Dermis microvascular lymphatic vessel endothelial cell (primary cell): Measurements from ENCODE around the gene STX8. TPM values are rescaled to one million over a fixed set of nuclear protein-coding genes. Genes with fewer than 3 reads are reported as not detected.

Experiments
- DNase-seq, 2 donors: peaks; one replicate each; pipeline versions ENCODE4 v3.0.0 to v3.0.0-alpha.2; 2010; ENCODE audit warnings: low read depth in 2 of 2
- total RNA-seq: library from RNA; depleted of rRNA; stranded (reverse); fragments of >200 nt; gene quantifications from 2 replicates; pipeline ENCODE4 v1.2.1, GENCODE V29; 2014

The STX8 gene
- total RNA-seq, 1 donor from 2014 or later = 49.3 TPM

DNA sequence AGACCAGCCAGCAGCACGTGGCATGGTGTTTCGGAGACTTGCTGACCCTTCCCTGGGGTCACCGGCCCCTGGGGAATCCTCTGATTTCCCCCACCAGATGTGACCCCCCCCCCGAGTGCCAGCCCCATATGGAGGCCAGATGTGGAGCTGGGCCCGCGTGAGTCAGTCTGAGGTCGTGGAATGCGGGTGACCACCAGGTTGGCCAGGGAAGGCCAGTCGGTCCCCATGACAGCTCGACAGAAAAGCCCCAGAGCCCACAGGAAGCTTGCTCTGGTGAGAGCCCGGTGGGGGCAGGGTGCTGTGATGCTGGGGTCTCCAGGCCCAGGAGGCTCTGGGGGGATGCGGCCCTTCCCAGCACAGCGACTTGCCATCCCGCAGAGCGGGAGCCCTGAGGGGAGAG, 345.3 kb downstream of the STX8 start:
- no peak for DNase-seq

DNA sequence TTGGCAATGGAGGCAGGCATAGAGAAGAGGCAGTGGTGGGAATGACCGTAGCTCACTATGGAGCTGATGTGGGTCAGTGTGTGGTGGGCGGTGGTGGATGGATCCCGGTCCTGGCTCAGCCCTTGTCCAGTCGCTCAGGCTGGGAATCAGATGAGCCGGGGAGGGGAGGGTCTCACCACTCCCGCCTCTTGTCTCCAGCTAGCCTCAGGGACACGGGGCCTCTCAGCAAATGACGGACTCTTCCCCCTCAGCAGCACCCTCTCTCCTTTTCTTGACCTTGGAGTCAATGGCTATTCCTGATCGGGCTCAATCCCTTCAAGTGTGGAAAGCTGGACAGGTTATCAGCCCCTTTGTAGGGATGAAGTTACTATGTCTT, 345.8 kb downstream of the STX8 start:
- no peak for DNase-seq

DNA sequence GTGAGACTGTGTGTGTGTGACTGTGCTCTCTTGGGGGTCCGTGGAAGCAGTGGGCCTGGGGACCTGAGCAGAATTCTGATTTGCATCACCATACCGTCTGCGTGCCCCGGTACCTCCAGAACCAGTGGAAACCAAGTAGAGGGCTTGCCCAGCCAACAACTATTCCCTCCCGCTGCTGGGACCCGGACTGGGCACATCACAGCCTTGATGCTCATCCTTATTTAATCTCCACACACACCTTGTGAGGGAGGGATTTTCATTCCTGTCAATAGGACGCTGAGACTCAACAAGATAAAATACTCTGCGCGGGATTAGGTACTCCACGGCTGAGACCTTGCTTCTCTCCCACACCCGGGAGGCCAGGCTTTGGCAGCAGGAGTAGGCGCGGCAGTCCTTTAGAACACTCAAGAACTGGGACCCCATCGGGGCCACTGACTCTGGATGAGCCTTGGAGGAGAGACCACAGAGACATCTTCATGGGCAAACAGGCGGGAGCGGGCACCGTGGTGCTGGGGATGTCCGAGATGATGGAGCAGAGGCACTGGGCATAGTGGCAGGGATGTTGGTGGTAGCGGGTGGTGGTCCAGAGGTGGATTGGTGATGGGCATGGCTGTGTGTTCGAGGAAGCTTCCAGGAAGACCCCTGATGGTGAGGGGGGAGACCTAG, 346.3 kb downstream of the STX8 start:
- DNase-seq = no peak

DNA sequence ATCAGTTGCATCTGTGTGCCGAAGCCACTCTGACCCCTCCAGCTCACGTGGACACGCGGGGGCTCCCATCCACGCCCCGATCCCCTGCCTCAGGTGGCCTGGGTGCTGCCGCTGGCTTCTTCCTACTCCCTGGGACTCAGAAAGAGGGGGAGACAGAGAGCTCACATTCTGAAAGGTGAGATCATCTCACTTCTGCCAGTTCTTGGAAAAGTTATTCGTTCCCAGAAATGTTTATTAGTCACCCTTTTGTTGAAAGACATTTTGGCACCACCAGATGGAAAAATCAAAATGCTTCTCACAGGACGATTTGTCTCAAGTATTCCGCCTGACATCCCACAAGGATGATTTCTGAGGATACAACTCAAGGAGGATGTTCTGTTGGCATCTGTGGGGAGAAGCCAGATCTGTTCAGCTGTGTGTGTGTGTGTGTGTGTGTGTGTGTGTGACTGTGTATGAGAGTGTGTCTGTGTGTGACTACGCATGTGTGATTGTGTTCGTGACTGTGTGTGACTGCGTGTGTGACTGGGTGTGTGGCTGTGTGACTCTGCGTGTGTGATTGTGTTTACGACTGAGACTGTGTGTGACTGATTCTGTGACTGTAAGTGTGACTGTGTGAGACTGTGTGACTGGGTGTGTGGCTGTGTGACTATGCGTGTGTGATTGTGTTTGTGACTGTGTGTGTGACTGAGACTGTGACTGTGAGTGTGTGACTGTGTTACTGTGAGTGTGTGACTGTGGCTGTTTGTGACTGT, 347.0 kb downstream of the STX8 start:
- DNase-seq = peak in 1 of 2 donors; percentile 24

DNA sequence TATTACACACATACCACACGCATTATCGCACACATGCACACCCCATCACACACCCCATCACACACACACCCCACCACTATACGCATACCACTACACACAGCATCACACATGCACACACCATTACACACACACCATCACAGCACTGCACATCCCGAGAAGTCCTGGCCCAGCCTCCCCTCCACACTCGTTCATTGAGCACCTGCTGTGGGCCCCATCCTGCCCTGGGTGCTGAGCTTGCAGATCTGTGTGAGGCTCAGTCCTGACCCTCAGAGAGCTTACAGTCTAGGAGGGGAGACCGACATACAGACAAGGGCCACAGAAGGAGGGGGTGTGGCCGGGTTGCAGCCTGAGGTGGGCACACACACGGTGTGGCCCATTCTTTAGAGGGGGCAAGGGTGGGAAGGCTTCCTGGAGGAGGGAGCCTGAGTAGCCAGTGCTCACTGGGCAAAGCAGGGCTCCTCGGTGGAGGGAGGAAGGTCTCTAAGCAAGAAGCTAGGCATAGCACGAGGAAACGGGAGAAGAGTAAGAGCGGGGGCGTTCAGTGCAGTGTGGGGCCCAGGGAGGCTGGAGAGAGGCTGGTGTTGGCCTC, 347.7 kb downstream of the STX8 start:
- no peak for DNase-seq

DNA sequence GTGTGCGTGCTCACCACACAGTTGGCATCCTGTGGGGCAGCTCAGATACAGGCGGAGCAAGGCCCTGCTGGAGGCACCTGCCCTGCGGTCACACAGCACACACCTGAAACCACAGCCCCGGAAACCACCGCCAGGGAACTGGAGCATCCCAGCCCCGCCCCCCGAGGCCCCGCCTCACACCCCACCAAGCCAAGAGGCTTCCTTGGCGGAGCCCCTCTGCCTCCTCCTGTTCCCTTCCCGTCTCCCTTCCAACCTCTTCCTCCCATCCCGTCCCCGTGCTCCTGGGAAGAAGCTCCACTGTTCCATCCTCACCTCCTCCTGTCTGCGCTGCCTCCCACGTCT, 348.9 kb downstream of the STX8 start:
- DNase-seq = no peak

DNA sequence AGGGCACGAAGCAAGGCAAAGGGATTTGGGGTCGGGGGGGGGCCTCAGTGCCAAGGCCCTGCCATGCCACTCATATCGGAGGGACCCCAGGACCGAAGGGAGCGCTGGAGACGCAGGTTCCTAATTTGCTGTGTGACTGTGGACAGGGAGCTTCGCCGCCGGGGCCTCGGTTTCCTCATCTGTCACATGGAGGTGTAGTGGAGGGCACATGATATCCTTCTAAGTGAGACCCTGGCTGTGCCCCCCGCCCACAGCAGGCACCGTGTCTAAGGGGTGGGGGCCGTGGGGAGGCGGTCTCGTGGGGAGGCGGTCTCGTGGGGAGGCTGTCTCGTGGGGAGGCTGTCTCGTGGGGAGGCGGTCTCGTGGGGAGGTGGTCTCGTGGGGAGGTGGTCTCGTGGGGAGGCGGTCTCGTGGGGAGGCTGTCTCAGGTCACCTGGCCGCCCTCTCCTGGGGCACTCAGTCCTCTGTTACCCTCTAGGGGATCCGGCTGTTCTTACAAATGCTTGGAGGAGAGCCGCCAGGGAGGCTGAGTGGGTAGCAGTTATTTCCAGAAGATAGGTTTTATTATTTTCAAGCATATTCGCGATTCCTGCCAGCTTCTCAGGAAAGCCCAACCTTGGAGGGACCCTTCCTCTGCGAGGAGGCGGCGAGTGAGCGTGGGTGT, 349.4 kb downstream of the STX8 start:
- DNase-seq = no peak

DNA sequence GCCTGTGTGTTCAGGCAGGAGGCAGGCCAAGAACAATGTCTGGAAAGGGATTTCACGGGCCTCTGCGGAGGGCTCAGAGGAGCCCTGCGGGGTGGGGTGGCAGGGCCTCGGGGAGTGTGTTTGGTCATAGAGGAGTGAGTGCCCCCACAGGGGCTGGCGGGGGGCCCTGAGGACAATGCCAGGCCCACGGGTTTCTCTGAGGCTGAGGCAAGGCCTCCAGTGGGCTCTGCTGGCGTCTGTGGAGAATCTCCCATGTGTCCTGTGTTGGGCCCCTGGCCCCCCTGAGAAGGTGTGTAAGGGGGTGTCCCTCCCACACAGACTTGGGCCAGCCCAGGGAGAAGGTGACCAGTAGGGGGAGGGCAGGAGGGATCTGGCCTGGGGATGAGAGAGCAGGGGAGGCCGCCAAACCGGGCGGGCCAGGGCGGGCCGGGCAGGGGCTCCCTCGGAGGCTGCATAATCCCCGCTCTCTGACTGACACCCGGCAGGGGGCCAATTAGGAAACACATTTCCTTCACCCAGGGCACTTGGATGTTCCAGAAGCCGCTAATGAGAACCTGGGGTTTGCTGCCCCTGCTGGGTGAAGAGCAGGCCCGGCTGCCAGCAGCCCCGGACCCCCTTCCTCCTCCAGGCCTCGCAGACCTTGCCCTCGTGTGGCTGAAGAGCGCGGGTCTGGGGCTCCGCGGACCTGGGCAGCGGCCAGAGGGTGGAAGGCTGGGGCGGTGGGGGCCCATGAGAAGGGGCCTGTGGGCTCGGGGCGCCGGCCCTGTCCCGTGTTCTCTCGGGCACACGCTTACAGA, 350.1 kb downstream of the STX8 start:
- DNase-seq = no peak

DNA sequence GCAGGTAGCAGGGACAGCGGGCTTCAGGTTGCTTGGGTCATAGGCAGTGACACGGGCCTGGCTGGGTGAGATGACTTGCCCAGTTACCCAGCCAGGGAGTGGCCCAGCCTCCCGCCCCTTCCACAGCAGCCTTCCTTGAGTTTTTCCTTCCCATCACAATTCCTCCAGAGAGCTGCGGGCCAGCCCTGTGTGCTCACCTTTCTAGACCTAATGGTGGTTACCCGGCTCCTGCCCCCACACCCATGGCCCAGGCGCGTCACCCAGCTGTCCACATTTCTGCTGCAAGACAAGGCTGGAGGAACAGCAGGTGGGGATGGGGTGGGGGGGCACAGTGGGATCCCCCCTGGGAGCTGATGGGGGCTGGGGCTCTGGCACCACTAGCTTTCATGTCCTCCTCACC, 351.1 kb downstream of the STX8 start:
- DNase-seq = no peak

DNA sequence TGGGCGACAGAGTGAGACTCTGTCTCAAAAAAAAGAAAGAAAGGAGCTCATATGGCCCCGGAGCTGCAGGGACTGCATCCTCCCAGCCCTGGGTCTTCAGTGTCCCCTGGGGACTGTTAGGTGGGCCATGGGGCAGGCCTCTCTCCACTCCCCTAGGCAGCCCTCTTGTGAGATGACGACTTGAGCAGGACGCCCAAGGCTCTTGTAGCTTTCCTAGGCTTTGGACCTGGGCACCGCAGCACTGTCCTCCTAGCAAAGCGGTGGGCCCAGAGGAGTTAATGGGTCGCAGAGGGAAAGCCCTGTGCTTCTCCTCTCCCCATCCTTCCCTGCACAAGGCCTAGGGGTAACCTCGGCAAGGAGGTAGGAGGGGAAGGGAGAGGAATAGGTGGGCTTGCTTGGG, 352.1 kb downstream of the STX8 start:
- no peak for DNase-seq

DNA sequence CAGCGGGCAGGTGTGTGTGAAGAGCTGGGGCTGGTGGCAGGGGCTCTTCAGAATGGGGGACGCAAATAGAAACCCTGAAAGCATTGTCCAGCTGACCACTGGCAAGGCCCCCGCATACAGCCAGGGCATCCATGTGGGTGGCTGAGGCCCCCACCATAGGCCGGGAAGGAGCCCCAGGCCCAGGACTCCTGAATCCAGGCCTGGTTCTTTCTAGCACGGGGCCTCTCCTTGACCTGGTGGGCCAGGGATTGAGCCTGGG, 353.8 kb downstream of the STX8 start:
- DNase-seq = no peak

DNA sequence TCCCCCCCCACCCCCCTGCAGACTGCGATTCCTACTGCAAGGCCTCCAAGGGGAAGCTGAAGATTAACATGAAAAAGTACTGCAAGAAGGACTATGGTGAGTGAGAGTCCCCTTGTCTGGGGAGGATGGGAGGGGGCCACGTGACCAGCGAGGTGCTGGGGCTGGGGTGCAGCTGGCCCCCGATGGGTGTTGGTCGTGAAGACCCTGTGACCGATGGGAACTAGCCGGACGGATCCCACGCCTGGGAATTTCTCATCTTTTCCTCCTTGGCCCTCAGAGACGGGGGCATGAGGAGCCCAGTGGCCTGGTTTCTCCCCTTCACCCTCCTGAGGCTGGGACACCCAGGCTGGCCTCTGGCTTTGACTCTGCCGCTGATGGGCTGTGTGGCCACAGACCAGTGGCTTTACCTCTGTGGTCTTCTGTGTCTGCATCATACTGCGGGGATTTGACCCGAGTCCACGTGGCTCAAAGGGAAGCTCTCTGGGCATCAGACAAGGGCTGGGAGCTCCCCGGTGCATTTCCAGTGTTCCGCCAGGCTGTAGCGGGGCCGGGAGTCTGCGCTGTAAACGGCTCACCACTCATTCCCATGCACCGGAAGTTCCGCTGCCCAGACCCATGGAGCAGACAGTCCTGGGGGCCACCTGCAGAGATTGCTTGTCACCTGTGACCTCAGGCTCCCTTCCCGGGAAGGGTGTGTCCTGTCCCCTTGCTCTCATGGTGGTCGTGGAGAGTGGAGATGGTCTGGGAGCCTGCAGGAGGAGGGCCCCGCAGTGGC, 354.3 kb downstream of the STX8 start:
- DNase-seq = no peak

DNA sequence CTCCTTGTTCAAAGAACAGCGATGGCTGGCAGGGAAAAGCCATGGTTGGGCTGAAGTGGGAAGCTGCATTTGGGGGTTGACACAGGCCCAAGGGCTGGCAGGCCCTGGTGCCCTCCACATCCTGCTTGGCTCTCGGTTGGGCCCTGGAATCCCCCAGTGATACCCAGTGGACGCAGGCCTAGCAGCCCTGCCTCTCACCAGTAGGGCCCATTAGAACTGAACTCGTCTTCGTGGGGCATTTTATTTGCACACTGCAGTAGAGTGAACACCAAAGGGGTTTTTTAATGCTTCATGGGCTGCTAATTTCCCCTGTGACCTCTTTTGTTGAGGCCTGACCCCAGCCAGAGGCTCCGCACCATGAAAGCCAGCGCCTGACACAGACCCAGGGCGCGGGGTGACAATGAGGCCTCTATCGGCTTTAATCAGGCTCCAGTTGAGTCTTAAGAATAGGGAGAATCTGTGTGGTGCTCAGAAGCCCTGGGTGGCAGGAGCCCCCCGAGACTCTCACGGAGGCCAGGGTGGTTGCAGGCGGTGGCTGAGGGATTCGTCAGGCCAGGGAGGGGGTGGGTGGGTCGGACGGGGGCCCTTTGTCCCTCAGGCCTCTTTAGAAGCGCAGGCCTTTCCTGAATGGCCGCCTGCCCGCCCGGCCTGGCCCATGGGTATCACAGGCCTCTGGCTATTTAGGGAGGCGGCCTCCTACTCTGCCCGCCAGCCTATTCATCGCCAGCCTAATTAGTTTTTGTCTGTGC, 355.0 kb downstream of the STX8 start:
- no peak for DNase-seq

DNA sequence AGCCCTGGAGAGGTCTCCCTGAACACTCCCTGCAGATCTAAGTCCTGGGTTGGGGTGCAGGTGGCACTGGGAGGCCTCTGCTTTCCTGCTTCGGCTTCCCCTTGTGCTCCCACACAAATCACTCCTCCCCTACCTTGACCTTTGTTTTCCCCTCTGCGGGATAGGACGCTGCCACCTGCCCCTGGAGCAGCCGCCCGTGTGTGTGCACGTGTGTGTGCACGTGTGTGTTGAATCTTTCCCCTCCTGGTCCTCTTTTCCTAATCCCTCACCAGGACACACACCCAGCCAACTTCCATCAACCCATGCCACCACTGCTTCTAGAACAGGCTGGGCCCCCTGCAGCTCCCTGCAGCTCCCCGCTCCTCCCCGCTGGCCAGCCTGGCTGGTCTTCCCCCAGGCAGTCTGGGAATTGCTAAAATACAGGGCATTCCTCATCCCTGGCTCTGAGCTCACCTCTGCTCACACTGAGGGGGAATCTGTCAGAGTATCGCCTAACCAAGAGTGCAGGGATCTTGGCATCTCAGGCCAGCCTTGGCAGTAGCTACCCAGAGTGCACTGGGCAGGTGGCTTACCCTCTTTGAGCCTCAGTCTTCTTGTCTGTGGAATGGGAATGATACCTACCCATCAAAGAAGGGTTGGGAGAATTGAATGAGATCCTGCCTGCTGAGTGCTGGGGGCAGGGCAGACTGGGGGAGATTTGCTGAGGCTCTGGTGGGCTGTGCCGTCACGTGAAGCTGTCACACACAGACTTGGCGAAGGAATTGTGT, 355.8 kb downstream of the STX8 start:
- no peak for DNase-seq

DNA sequence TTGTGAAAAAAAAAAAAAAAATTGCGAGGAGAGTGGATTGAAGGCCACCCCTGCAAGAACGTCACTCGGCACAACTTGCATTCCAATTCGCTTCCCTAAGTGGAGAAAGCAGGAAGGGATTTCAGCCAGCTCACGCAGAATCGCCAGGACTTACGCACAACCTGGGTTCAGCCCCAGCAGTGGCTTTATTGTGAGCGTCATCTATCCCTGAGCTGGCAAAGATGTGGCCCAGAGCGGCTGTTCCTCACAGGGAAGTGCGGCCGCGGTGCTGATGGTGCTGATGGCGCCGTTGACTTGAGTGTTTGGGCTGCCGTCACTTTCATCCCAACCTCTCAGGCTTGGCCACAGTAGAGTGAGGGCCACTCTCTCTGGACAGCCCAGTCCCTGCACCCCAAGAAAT, 356.7 kb downstream of the STX8 start:
- DNase-seq = no peak

DNA sequence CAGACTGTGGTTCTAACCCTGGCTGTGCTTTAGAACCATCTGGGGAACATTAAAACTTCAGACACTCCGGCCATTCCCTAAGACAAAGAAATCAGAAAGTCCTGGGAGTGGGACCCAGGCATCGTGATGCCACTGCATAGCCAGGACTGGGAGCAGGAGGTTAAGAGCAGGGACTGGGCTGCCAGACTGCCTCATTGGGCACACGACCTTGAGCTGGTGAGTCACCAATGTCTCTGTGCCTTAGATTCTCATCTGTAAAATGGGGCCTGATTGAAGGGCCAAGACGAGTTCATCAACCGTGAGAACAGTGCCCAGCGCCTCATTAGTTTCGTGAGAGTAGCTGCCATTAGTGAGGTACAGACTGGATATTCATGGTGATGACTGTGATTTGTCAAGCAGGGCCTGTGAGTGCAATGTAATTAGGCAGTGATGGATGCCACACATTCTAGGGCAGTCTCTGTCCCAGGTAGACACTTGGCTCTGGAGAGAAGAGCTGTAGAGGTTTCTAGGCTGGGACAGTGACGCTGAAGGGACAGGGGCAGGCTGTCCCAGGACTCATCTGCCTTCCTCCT, 357.5 kb downstream of the STX8 start:
- DNase-seq = no peak

DNA sequence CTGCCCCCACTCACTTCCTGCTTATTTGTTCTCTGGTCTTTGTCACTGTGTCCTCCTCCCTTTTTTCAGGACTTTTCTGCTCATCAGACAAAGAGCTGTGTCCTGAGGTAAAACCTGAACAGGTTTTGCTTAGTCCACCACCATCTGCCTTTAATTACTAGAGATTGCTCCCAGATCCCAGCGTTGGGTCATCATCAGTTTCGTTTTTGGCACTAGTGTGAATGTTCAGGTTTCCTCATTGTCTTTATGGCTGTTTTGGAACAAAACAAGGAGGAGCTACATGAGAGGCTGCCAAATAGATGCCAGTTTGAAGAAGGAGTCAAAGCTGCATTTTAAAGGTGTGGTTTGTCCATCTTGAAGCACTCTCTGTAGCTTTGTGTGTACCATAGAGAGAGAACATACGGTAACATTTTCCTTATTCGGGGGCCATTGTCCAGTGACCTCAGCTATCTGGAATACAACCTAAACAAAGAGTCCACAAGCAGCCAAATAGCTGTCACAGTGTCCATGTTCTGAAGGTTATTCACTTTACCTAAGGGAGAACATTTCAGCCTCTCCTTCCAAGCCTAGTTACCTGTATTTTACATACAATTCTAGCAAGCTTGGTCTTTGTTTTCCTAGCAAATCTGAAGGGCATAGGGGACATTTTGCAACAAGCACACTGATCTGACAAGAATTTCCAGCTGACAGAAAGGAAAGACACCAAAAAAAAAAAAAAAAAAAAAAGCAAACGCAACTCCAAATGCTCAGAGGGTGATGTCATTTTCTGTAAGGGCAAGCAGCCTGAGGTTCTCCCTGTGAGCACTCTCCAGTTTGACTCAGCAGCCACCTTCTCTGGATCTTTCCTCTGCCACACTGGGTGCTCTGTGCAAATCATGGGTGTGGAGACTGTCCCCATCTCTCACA, 358.2 kb downstream of the STX8 start:
- DNase-seq = no peak

DNA sequence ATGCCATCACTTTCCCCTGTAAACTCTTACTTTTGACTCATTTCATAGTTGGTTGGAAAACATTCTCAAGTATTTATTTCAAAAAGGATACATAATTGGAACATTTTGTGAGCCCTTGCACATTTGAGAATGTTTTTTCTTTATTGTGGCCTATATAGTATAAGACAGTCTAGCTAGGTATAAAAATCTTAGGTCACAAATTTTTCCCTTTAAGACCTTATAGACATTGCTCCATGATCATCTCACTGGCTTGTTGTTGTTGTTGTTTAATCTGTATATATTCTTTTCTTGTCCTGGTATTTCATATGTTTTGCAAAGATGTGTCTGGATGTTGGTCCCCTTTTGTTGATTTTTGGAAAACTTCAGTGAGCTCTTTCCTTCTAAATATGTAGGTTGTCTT, 360.2 kb downstream of the STX8 start:
- no peak for DNase-seq

DNA sequence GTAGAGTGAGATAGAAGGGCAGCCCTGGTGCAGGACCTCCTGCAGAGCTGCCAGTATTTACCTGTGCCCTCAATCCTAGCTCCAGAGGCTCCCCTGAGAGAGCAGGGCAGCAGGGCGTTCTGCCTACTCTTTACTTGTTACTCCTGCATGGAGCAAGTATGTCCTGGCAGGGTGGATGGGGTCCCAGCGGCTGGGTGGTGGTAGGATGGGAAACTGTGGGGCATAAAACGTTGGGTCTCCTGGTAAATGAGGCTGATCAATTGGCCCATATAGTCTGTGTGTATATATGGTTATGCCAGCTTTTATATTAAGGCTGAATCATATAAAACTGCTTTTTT, 362.3 kb downstream of the STX8 start:
- DNase-seq = no peak
